GM12878 (cell line): ENCODE measurements around the gene PDIA4. TPM values are rescaled to one million over a fixed set of nuclear protein-coding genes. Genes with fewer than 3 reads are reported as not detected.
"Not testable (repeated sequence)": the region's sequence is repeated elsewhere in the genome, so short reads cannot be mapped to it uniquely, and the experiment has no call there.

ENCODE experiments used
- ATAC-seq: fragments of 200-7000 bp; cut with Tn5 transposase; 3 replicates; pipeline ENCODE4 v1.9.1; 2020; ENCODE audit warnings: mild to moderate bottlenecking, moderate library complexity
- BruUV-seq: library from RNA; stranded (reverse); fragments of 400-500 nt; replicated peaks from 2 replicates; lab custom pipeline; 2021; lab: Mats Ljungman, UMichigan
- CTCF ChIA-PET: fragments of 300-600 bp; sonication (Branson Sonifier 250); formaldehyde crosslinking; extraction: SDS; loops from one replicate; lab custom pipeline; 2021; ENCODE audit warnings: inconsistent platforms; lab: Yijun Ruan, JAX
- POLR2A ChIA-PET: fragments of 350-600 bp; formaldehyde crosslinking; extraction: SDS; loops from one replicate; lab custom pipeline; 2021; ENCODE audit warnings: inconsistent platforms; lab: Charles Lee
- RAD21 ChIA-PET: fragments of 300-600 bp; sonication (Branson Sonifier 250); formaldehyde crosslinking; loops from one replicate; lab custom pipeline; 2023; ENCODE audit warnings: antibody characterized with exemption; ENCODE audit not compliant: unreplicated experiment; lab: Charles Lee
- SMC1A ChIA-PET: fragments of 300-600 bp; sonication (Branson Sonifier 250); formaldehyde crosslinking; loops from one replicate; lab custom pipeline; 2023; ENCODE audit not compliant: unreplicated experiment, uncharacterized antibody; lab: Charles Lee
- DNase-seq: peaks from one replicate; pipeline ENCODE4 v3.0.0-alpha.2; 2011; ENCODE audit warnings: low read depth, low spot score
- FAIRE-seq: peaks from 3 replicates; lab custom pipeline; 2011; peaks lifted over from hg19 to GRCh38; lab: Jason Lieb, UNC
- H2AFZ ChIP-seq: 2 replicates; pipeline ENCODE4 v1.6.0; 2011; ENCODE audit warnings: low read depth, low read length, control low read depth; ENCODE audit not compliant: control insufficient read depth
- H3K27ac ChIP-seq: 2 replicates; pipeline ENCODE4 v1.5.1; 2011; ENCODE audit warnings: control low read depth; ENCODE audit not compliant: control insufficient read depth, insufficient read depth
- H3K27me3 ChIP-seq, 2 experiments: replicated peaks in 1 of 2; 2 replicates each; pipeline versions ENCODE4 v1.6.0 to v1.6.1; 2011; ENCODE audit warnings: low read length in 1 of 2; ENCODE audit not compliant: control insufficient read depth in 2 of 2, insufficient read depth in 2 of 2
- H3K36me3 ChIP-seq, 2 experiments: 2 replicates each; pipeline ENCODE4 v1.5.1; 2011; ENCODE audit warnings: low read length in 1 of 2; ENCODE audit not compliant: control insufficient read depth in 2 of 2, insufficient read depth in 2 of 2
- H3K4me1 ChIP-seq: 2 replicates; pipeline ENCODE4 v1.6.1; 2011; ENCODE audit warnings: mild to moderate bottlenecking, low read length, moderate library complexity, mixed read lengths; ENCODE audit not compliant: control insufficient read depth, insufficient read depth
- H3K4me2 ChIP-seq: 2 replicates; pipeline ENCODE4 v1.6.0; 2011; ENCODE audit warnings: control low read depth; ENCODE audit not compliant: control insufficient read depth, insufficient read depth
- H3K4me3 ChIP-seq: fragments of 200-600 bp; sonication (generic); 2 replicates; pipeline ENCODE4 v1.5.1; 2016
- H3K79me2 ChIP-seq: 2 replicates; pipeline ENCODE4 v1.6.0; 2011; ENCODE audit warnings: low read length; ENCODE audit not compliant: control insufficient read depth, insufficient read depth
- H3K9ac ChIP-seq: 2 replicates; pipeline ENCODE4 v1.8.0; 2011; ENCODE audit warnings: low read length, control low read depth, mixed read lengths; ENCODE audit not compliant: control insufficient read depth, insufficient read depth
- H3K9me3 ChIP-seq: replicated peaks from 3 replicates; pipeline ENCODE4 v1.5.1; 2011; ENCODE audit warnings: mild to moderate bottlenecking, low read length; ENCODE audit not compliant: control insufficient read depth, insufficient read depth
- H4K20me1 ChIP-seq: 2 replicates; pipeline ENCODE4 v1.6.0; 2011; ENCODE audit not compliant: control insufficient read depth, insufficient read depth
- WGBS: methylation state at CpG from one replicate; pipeline ENCODE4 v1.1.6; 2016; ENCODE audit warnings: low lambda C conversion rate; ENCODE audit not compliant: insufficient replicate concordance, insufficient coverage; ENCODE audit errors: missing lambda C conversion rate; 5-methylcytosine and 5-hydroxymethylcytosine counted together
- in situ Hi-C: fragments of 300-500 bp; cut with MboI; formaldehyde crosslinking; loops from 9 replicates; pipeline ENCODE4 v1.14.3; 2018; ENCODE audit warnings: mixed read lengths
- intact Hi-C: fragments of 100-400 bp; cut with micrococcal nuclease; formaldehyde crosslinking; loops from one replicate; pipeline ENCODE4 v1.14.2; 2022; ENCODE audit not compliant: unreplicated experiment
- polyA plus RNA-seq, 11 experiments: library from polyadenylated mRNA; depleted of rRNA in 4 of 11; unstranded in 6 of 11; stranded (reverse) in 5 of 11; fragments of >200 nt; fragmentation: Nextera tagmentation in 4 of 11; fragmentation: Illumina TruSeq in 1 of 11; extraction: Ambion mirVana in 4 of 11; extraction: Trizol in 1 of 11; gene quantifications; 1 replicate in 1 of 11; 2 replicates in 10 of 11; pipeline versions ENCODE4 v1.2.1 to v1.2.3, GENCODE V29; 2011 to 2016; ENCODE audit warnings: inconsistent platforms in 2 of 11, missing spikeins in 2 of 11, low read depth in 1 of 11
- total RNA-seq, 4 experiments: library from RNA; depleted of rRNA in 3 of 4; stranded (reverse); fragments of >200 nt in 3 of 4; fragmentation: Illumina TruSeq in 1 of 4; extraction: Trizol in 1 of 4; gene quantifications; 2 replicates each; pipeline versions ENCODE4 v1.2.1 to v1.2.3, GENCODE V29; 2013 to 2021
- TF ChIP-seq, protein P1 (sequence below): IDR thresholded peaks from 2 replicates; pipeline ENCODE4 v1.6.1; 2011; ENCODE audit warnings: mild to moderate bottlenecking, low read depth, low read length, moderate library complexity; ENCODE audit not compliant: insufficient replicate concordance

PDIA4 gene
- total and polyA plus RNA-seq, 10 of the 15 experiments (the other 5 are each of a cell fraction or from before 2014, with no cell fraction given): 7.1 to 306 (median 106) TPM

DNA sequence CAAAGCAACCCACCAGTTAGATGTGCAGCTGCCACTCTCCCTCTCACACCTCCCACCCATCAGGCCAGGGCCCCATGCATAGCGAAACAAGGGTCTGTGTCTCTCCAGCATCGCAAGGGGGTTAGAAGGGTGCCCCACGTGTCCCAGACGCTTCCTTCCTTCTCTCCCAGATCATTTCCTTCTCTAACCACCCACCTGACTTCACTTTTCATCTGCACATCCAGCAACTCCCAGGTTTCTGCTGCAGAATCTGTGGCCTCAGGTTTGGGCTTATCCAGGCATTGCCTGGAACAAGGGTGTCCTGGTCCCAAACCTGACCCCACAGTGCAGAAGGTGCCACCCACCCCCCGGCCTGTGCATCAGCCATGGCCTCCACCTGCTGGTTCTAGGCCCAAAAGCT lies 14.4 kb downstream of the PDIA4 start:
- Histone ChIP-seq H3K36me3 (peaks cover 29 to 42% of the 10 kb centered on the region in 2 experiments; a peak in 3 of 4 replicates), H2AFZ (no peak overlapping the region), H3K27me3 (no peaks in the 10 kb centered on the region), H3K9me3 (no peaks in the 10 kb centered on the region), H4K20me1 (no peaks in the 10 kb centered on the region), H3K27ac (no peak overlapping the region), H3K4me3 (no peak overlapping the region), H3K79me2 (no peaks in the 10 kb centered on the region; the same call in 1 of the 2 replicates), H3K4me2 (no peak overlapping the region), H3K4me1 (peaks cover 4% of the 10 kb centered on the region; the same call in 1 of the 2 replicates), H3K9ac (no peak overlapping the region)
- RAD21 ChIA-PET: no interaction called here
- intact Hi-C loops (no loop called here), in situ Hi-C loops (no loop called here)
- SMC1A ChIA-PET: no interaction called here
- POLR2A ChIA-PET: interaction anchor here (0.6 kb wide), 1 partner anchor 346 kb away, joined by 5 read pairs; no protein-coding TSS in a partner anchor
- DNase-seq (no peak), FAIRE-seq (no peak), ATAC-seq (no peak)
- no TSS peak for BruUV-seq
- CTCF ChIA-PET: interaction anchor here (0.9 kb wide), 1 partner anchor 52 kb away, joined by 3 read pairs; no protein-coding TSS in a partner anchor
- WGBS: 88% methylated on average over 5 of the region's 5 CpGs
- TF ChIP-seq, protein P1, sequence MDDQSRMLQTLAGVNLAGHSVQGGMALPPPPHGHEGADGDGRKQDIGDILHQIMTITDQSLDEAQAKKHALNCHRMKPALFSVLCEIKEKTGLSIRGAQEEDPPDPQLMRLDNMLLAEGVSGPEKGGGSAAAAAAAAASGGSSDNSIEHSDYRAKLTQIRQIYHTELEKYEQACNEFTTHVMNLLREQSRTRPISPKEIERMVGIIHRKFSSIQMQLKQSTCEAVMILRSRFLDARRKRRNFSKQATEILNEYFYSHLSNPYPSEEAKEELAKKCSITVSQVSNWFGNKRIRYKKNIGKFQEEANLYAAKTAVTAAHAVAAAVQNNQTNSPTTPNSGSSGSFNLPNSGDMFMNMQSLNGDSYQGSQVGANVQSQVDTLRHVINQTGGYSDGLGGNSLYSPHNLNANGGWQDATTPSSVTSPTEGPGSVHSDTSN: no peak

DNA sequence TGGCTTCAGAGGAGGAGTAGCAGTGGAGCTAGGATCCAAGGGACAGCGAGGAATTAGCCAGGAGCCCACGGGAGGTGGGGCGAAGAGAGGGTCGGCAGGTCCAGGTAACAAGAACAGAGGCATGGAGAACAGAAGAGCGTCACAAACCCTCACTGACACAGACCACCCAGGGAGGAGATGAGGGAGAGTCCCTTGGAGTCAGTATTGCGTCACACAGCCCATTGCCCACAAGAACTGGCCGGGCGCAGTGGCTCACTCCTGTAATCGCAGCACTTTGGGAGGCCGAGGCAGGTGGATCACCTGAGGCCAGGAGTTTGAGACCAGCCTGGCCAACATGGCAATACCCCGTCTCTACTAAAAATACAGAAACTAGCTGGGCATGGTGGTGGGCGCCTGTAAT lies 15.6 kb downstream of the PDIA4 start:
- H3K9me3 ChIP-seq, H3K79me2 ChIP-seq, SMC1A ChIA-PET, H3K4me1 ChIP-seq, H3K27ac ChIP-seq, DNase-seq, intact Hi-C loops, H3K9ac ChIP-seq, H4K20me1 ChIP-seq, BruUV-seq, H3K4me2 ChIP-seq, H3K4me3 ChIP-seq, ATAC-seq, RAD21 ChIA-PET, in situ Hi-C loops, H3K27me3 ChIP-seq, FAIRE-seq, H2AFZ ChIP-seq, POLR2A ChIA-PET: not testable (repeated sequence)
- WGBS: 87% methylated on average over 12 of the region's 12 CpGs
- H3K36me3 ChIP-seq: peaks cover 23 to 45% of the 10 kb centered on the region in 2 experiments; a peak in 3 of 4 replicates
- CTCF ChIA-PET: interaction anchor here (8.8 kb wide), 1 partner anchor 53 kb away, joined by 99 read pairs; no protein-coding TSS in a partner anchor
